ENCODE measurements around the gene NDRG4.
"Not testable (repeated sequence)": the region's sequence is repeated elsewhere in the genome, so short reads cannot be mapped to it uniquely, and the experiment has no call there.

The NDRG4 gene

GRCh38 chr16:58465817-58466216 lies 34.1 kb upstream of the NDRG4 start:
- DNase-seq = no peak

- DNase-seq = no peak
These were observed 33.5 kb upstream of the NDRG4 start for GRCh38 chr16:58466396-58466795.

GRCh38 chr16:58467905-58468304 lies 32.0 kb upstream of the NDRG4 start:
- no peak for DNase-seq

GRCh38 chr16:58471209-58471975 lies 28.6 kb upstream of the NDRG4 start:
- no peak for DNase-seq

- no peak for DNase-seq
These were observed 27.7 kb upstream of the NDRG4 start for GRCh38 chr16:58472266-58472665.

- DNase-seq = no peak
These were observed 27.1 kb upstream of the NDRG4 start for GRCh38 chr16:58472827-58473226.

GRCh38 chr16:58474296-58474695 lies 25.6 kb upstream of the NDRG4 start:
- DNase-seq = no peak

- no peak for DNase-seq
These were observed 24.8 kb upstream of the NDRG4 start for GRCh38 chr16:58475091-58475619.

GRCh38 chr16:58476791-58477190 lies 23.2 kb upstream of the NDRG4 start:
- DNase-seq = no peak

GRCh38 chr16:58478427-58478826 lies 21.5 kb upstream of the NDRG4 start:
- DNase-seq = no peak

GRCh38 chr16:58481226-58481869 lies 18.6 kb upstream of the NDRG4 start:
- DNase-seq = no peak

- DNase-seq = no peak
These were observed 18.0 kb upstream of the NDRG4 start for GRCh38 chr16:58481931-58482330.

- no peak for DNase-seq
These were observed 14.6 kb upstream of the NDRG4 start for GRCh38 chr16:58485184-58485887.

GRCh38 chr16:58487566-58488351 lies 12.2 kb upstream of the NDRG4 start:
- peak; percentile 10 to 76 (median 56) for DNase-seq

- DNase-seq = no peak
These were observed 11.4 kb upstream of the NDRG4 start for GRCh38 chr16:58488531-58488930.

- DNase-seq = no peak
These were observed 9.9 kb upstream of the NDRG4 start for GRCh38 chr16:58490065-58490464.

- DNase-seq = not testable (repeated sequence)
These were observed 9.4 kb upstream of the NDRG4 start for GRCh38 chr16:58490539-58490938.

GRCh38 chr16:58492066-58492465 lies 7.9 kb upstream of the NDRG4 start:
- no peak for DNase-seq

GRCh38 chr16:58492735-58493134 lies 7.2 kb upstream of the NDRG4 start:
- DNase-seq = no peak

- no peak for DNase-seq
These were observed 6.0 kb upstream of the NDRG4 start for GRCh38 chr16:58493756-58494431.

- DNase-seq = peak; percentile 26 to 63 (median 45)
These were observed 4.9 kb upstream of the NDRG4 start for GRCh38 chr16:58494981-58495520.
